NCI-H510A treated with DMSO at 0.1 percent for 48 hours (cell line): ENCODE data around the gene FEM1C.

Experiments used
- DNase-seq: peaks from one replicate; lab custom pipeline; 2025; lab: John Stamatoyannopoulos, UW

Gene FEM1C, protein sequence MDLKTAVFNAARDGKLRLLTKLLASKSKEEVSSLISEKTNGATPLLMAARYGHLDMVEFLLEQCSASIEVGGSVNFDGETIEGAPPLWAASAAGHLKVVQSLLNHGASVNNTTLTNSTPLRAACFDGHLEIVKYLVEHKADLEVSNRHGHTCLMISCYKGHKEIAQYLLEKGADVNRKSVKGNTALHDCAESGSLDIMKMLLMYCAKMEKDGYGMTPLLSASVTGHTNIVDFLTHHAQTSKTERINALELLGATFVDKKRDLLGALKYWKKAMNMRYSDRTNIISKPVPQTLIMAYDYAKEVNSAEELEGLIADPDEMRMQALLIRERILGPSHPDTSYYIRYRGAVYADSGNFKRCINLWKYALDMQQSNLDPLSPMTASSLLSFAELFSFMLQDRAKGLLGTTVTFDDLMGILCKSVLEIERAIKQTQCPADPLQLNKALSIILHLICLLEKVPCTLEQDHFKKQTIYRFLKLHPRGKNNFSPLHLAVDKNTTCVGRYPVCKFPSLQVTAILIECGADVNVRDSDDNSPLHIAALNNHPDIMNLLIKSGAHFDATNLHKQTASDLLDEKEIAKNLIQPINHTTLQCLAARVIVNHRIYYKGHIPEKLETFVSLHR

DNA sequence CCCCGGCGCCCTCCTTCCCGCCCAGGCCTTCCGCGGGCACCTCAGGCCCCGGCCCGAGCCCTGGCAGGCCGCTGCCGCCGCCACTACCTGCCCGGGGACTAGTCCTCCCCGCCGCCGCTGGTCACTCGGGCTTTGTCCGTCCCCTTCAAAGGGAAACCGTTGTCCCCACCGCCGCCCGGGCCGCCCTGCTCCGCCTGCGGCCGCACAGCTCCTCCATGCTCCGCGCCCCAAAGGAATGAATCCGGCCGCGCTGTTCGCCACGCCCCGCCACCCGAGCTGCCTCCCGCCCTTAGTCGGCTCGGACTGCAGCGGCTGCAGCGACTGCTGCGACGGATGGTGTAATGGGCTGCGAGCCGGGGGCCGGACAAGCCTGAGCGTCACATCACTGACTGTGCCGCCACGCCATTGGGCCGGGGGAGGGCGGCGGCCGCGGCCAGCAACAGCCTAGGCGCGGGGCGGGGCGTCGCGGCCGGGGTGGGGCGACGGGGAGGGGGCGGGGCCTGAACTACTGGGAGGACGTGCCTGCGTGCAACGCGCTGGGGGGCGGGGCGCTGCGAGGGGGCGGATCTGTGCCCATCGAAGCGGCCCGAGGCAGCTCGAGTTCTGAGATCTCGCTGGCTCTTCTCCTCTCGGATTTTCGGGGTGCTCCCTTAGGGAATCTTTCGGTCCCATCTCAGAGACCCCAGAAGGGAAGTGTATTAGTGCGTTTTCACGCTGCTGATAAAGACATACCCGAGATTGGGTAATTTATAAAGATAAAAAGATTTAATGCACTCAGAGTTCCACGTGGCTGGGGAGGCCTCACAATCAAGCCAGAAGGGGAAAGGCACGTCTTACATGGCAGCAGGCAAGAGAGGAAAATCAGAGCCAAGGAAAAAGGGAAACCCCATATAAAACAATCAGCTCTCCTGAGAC is at the start of gene FEM1C:
TSS of gene FEM1C (minus strand) at position 340 of the 915 bp plus-strand sequence. CDS start 1,282 bp downstream, outside the sequence.
- DNase-seq: peak; percentile 63

DNA sequence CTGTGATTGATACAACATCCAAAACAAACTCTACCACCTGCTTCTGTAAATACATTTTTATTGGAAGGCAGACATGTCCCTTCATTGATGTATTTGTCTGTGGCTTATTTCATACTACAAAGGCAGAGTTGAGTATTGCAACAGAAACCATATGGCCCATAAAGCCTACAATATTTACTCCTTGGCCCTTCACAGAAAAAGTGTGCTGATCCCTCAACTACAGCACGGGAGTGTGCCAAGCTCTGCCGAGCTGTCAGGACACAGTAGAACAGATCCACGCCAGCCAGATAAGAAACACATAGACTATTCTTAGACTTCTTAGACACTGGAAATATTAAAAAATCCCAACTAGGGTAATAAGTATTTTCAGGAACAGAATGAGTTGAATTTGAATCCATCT is 44.5 kb upstream of the FEM1C start:
- no peak for DNase-seq

DNA sequence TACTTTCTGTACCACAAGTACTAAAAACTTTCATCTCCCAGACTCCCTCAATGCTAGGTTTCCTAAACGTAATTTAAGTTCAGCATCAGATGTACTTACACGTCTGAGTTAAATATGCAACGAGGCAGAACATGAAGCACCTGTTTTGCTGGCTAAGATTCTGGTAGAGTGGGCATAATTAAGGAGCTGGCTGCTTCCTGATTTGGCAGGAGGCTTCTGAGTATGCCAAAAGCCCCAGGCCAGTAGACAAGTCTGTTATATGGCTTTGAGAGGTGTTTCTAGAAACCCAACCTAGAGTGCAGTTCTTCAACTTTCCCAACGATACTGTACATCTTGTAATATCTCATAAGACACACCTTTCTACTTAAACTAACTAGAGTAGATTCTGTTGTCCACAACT is 44.1 kb upstream of the FEM1C start:
- no peak for DNase-seq

DNA sequence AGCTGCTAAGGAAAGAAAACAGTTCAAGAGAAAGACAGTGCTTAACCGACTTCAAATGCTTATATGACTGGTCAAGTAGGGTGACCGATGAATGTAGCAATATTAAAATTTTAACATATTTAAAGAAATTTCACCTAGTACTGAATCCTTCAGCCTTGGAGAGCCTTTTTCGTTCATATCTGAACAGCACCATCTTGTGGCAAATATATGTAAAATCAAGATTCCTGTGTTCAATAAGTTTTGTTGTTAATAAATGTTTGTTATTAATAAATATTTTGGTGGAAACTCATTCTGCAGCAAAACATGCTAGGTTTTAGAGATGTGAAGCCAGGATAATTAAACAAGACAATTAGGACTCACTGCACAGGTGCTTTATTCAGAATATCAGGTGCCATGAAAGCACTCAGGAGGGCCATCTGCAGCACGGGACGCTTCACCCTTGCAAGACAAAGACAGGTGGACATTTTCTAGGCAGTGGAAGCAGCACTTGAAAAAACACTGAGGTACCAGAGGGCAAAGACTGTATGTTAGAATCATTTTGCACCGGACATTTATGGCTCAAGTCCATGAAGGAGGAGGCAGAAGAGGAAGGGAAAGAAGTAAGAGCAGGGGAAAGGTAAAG is 42.1 kb upstream of the FEM1C start:
- peak; percentile 31 for DNase-seq

DNA sequence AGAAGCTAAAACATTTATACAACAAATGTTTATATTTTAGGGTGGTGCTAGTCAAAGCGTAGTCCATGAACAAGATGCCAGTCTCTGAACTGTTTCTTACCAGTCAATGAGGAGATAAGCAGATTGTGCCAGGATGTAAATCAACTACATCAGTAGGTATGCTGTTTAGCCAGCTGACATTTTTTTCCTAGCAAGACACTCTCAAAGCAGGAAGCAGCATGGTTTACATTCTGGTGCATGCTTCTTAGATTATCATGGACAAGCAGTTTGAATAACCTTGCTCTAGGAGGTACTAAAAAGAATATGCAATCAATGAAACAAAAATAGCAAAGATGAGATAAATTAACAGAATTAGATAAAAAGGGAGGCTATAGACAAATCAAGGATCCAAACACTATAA is 40.7 kb upstream of the FEM1C start:
- DNase-seq: no peak

DNA sequence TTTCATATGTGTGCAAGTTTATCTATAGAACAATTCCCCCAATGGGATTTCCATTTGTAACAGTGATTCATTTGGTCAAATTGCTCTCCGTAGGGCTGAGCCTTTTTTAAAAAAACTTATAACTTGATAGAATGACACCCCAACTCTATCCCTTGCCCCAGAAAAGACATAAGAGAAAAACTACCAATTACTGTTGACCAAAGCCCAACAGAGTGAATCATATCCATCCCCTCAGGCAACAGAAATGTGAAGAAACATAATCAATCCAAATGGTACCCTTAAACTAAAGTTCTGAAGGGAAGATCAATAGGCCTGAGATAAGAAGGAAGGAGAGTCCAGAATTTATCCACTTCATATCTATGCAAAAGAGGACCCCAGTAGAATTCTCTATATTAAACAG is 39.9 kb upstream of the FEM1C start:
- no peak for DNase-seq

DNA sequence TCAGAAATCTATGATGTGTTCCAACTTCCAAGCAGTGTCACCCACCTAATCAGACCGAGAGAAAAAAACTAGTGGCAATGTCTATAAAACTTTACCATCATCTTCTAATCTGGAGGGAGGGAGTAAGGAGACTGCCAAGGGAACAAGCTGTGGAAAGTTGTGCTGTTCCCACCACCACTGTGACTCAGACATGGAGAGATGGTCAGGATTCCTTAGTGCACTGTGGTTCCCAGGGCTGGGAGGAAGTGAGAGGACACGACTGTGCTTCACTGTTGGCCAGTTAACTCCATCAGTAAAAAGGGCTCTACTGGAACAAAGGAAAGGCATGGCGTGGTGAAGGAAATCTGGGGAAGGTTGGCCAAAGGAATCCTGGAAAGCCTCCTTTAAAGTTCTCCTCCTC is 38.9 kb upstream of the FEM1C start:
- no peak for DNase-seq

DNA sequence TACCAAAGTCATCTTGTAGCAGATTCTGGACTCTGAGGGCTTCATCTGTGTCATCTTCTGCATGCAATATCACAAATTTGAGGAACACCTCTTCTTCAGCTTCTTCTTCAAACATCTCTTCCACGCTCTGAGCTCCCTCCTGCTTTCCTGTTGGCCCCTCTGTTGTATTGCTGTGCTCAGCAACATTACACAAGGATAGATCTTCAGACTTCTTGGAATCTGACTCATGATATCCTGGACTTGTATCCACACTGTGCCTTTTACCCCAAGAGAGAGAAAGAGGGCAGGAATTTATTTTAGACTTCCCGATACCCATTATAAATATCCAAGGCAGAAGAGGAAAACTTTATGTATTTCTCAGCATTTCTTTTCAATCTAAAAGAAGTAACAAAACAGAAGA is 36.4 kb upstream of the FEM1C start:
- no peak for DNase-seq

DNA sequence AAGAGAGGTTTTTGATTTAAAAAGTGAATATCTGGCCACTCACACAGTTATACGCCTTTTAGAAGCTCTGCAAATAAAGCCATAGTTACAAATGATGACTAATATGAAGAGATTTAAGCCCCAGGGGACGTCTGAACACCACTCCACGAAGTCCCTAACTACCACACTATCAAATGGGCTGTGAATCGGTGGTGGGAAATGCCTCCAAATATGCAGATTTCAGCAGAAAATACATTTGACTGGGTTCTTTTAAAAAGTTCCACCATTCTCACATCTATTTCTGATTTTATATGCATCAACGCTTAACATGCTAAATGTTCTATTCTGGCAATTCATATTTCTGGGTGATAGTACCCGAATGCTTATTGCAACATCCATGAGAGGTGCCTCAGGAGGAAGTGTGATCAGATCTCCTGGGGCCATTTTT is 35.2 kb upstream of the FEM1C start:
- DNase-seq: no peak

DNA sequence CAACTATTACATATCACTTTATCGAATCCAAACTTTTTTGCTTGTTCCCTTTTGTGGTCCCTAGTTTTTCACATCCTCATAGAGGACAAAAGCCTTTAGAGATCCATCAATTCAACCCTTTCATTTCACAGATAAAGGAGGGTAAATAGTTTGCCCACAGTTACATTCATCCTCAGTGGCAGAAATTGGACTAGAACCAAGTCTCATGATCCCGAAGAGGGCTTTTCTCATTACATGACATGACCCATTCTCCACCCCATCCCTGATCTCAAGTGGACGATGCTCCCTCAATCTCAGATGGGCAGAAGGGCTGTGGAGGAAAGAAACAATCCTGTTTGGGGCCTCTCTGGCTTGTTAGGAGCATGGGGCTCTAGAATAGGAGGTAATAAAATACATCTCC is 34.6 kb upstream of the FEM1C start:
- no peak for DNase-seq

DNA sequence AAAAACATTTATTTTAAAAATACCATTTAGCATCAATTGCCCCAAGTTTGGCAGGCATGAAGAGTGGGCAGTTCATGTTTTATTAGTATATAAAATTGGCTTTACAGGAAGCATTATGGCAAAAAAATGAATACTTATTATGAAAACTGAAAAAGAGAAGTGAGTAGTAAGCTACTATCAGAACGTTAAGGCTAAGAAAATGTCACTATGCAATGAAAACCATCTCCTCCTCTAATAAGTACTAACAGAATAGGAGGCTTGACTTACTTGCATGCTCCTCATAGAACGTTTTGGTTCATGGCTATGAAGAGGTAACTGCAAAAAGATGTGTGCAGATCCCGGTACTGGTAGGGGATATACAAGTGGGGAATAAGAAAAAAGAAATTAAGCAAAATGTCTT is 34.1 kb upstream of the FEM1C start:
- DNase-seq: no peak

DNA sequence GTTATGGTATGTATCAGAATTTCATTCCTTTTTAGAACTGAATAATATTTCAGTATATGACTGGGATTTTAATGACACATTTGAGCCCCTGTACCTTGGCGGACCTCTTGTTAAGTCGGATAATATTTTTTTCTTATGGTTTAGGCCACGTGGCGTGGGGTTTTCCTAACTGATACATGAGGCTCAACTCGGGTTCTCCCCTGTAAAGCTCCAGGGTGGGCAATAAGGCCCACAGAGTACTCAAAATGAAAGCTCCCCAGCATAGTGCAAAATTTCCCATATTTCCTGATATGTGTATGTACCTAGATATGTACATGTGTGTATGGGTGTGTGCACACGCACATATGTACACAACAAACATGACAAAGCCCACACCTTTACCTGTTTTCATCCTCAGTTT is 33.2 kb upstream of the FEM1C start:
- DNase-seq: no peak

DNA sequence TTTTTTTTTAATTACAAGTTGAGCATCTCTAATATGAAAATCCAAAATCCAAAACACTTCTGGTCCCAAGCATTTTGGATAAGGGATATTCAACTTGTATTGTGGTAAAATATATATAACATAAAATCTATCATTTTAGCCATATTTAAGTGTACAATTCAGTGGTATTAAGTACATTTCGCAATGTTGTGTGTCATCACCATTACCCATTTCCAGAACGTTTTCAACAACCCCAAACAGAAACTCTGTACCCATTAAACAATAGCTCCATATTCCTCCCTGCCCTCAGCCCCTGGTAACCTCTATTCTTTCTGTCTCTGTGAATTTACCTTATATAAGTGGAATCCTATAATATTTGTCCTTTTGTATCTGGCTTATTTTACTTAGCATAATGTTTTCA is 32.8 kb upstream of the FEM1C start:
- no peak for DNase-seq

DNA sequence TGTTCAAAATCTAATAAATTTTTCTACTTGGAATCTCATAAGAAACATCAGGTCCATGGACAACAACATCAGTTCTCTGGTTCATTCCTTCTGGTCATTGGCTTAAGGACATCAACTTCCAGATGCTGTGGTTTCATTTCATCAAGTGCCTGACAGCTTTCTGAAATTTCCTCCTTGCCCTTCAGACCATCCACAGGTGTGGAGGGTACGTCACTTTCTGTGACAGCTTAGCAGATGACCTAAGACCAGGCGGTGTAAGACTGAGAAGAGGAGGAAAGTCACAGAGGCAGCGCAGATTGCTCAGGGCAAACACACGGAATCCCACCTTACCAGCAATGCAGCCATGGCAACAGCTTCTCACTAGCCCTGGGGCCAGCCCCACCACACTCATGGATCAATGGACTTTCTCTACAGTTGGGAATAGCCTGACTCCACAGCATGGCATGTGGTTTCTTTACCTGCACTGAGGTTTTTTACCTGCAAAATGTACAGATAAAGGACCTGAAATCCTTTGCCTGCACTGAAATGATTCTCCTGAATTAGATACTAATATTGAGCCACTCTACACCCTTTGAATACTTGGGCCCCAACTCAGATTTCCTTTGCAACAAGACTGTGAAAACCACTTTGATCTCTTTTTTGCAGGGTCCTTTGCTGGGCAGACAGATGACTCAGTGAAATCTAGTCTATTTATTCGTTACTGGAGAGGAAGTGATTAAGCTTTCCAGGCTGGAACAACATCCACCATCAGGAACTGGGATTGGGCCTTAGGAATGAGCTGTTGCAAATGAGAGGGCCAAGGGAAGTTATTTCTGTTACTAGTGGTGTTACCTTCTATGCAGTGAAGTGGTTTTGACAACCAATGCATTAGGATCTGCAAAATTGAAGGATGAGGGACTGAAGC is 30.8 kb upstream of the FEM1C start:
- no peak for DNase-seq

DNA sequence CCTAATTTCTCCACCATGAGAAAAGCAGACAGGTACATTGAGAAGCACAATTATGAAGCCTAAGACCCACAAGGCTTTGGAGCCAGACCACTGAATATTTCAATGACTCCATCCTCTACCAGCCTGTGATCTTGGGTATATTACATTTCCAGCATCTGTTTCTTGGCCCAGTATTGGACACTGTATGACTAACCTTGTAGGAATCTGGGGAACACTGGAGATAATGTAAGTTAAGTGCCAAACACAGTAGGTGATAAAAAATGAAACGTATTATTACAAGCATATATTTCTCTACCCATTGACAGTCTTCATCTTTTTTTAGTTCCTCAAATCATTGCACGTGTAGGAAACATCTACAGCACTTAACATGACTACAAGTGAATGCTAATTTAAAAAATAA is 28.6 kb upstream of the FEM1C start:
- no peak for DNase-seq

DNA sequence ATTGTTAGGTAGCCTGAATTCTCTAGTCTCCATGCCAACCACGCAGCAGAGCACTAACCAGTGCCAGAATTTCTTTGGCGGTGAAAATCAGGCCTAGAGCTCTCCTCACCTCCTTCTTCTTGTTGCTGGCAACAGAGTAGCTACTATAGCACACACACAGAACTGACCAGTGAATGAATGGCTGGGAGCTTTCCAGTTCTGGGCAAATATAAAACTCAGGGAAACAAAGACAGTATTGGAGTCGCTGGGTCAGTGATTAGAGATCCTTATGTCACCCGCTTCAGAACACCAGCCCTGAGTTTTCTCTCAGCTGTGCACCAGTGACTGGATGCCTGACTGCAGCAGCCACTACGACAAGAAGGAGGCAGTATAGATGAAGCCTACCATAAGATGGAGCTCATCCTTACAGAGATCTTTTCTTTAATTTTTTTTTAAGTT is 26.9 kb upstream of the FEM1C start:
- DNase-seq: no peak

DNA sequence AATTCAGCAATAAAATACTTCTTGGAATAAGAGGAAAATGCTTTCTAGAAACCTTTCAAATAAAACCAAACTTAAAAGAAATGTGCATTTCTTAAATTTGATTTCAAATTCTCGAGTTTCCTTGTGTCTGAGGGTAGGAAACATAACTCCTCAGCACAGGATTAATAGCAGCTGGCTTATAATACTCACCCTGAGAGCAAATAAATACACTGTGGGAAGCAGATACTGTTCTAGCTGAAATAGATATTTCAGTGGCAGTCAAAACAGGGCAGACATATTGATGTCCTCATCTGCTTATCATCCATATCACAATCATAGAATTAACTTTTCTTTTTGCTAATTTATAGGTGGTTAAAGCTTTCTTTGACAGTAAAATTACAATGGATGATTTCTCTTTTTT is 24.1 kb upstream of the FEM1C start:
- DNase-seq: no peak

DNA sequence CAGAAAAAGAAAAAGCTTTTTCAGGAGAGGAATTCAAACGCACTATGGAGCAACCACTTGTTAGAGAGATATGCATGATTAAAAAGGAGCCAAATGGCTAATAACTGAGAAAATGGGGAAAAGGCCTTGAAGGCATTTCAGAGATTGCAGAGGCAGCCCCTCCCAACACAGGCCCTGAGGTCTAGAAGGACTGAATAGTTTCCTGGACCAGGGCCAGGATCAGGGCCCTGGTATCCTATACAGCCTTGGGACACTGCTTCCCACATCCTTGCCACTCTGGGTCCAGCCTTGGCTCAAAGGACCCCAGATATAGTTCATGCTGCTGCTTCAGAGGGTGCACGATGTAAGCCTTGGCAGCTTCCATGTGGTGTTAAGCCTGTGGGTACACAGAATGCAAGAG is 20.7 kb upstream of the FEM1C start:
- no peak for DNase-seq

DNA sequence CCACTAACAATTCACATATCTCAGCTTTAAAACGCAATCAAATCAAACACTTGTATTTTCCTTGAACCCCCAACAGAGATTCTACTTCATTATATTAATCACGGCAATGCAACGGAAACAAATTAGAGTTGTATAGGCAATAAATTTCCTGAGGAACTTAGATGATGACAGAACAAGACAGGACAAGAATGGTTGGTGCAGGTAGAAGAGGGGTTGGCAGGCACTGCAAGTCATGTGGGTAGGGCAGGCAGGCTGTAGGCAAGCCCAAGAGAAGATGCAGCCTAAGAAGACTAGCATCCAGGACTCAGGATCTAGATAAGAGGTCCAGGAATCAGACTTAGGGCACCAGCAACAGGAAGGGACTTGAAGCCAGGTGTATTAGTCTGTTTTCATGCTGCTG is 16.6 kb upstream of the FEM1C start:
- no peak for DNase-seq

DNA sequence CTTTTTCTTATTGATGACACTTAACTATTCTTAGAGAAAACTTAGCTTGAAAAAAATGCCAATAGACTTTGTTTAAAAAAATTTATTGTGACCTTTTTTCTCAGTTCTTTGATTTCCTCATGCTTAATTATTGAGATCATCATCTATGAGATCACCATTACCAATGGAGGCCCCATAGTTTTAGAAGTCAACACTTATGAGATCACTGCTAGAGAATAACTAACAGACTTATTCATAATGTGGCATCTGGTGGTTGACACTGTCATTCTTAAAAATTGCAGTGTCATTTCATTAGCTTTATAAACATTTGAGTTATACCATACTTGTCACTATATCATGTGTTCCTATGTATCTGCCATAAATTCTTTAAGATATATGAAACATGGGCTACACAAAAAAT is 14.9 kb upstream of the FEM1C start:
- DNase-seq: no peak

DNA sequence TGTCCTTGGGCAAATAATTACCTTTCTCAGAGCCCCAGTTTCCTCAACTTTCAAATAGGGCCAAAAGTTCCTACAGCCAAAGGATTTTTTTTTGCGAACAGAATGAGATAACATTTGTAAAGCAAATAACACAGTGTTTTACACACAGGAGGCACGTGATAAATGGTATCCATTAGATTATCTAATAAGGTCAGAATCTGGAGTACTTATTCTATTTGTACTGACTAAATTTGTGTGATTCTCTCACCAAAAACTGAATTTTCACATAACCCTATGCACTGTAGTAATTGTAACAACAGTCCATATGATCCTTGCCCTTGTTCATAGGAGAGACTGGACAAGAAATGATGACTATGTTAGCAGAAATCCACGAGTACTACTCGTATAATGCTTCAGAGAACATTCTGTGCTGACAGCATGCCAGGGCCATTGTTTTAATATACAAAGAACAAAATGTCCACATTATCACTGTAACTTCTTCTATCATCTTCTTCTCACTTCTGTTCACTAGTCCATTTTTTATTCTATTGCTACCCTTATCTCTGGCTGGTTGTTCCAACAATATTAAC is 13.9 kb upstream of the FEM1C start:
- no peak for DNase-seq
